C4-2B (cell line): Measurements from ENCODE around the gene THBD.

Source experiments
- H3K27ac ChIP-seq: fragments of 450-650 bp; 2 replicates; pipeline ENCODE4 v1.5.1; 2017
- ZFX ChIP-seq: fragments of 450-650 bp; IDR thresholded peaks from 2 replicates; pipeline ENCODE4 v1.6.1; 2017
- TF ChIP-seq, protein P1 (sequence below): fragments of 450-650 bp; conservative IDR thresholded peaks from 2 replicates; pipeline ENCODE4 v1.5.1; 2017; ENCODE audit warnings: mild to moderate bottlenecking

The THBD gene, protein sequence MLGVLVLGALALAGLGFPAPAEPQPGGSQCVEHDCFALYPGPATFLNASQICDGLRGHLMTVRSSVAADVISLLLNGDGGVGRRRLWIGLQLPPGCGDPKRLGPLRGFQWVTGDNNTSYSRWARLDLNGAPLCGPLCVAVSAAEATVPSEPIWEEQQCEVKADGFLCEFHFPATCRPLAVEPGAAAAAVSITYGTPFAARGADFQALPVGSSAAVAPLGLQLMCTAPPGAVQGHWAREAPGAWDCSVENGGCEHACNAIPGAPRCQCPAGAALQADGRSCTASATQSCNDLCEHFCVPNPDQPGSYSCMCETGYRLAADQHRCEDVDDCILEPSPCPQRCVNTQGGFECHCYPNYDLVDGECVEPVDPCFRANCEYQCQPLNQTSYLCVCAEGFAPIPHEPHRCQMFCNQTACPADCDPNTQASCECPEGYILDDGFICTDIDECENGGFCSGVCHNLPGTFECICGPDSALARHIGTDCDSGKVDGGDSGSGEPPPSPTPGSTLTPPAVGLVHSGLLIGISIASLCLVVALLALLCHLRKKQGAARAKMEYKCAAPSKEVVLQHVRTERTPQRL

DNA sequence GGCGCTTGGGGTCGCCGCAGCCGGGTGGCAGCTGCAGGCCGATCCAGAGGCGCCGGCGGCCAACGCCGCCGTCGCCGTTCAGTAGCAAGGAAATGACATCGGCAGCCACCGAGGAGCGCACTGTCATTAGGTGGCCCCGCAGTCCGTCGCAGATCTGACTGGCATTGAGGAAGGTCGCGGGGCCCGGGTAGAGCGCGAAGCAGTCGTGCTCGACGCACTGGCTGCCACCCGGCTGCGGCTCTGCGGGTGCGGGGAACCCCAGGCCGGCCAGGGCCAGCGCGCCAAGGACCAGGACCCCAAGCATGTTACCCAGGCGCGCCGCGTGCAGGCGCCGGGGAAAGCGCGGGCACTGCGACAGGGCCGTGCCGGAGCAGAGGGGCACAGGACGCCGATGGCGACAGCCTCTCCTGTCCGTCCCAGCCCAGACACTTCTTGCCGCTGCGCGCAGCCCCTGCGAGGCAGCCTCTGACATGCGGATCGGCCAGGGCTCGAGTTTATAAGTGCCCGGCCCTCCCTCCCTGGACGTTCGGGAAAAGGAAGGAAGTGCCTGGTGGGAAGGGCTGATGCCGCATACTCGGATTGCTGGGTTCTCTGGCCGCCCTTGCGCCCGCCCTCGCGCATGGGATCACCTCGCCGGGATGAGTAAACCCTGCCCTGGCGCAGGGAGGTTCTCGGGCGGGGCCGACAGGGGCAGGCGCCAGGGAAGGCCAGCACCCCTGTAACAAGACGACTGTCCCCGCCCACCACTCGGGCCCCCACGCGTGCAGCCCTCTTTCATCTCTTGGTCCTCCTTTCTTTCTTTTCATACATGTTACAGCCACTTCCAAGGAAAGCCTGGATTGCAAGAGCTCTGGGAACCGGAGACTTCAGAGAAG lies at the start of gene THBD:
Gene THBD, minus strand, starts transcription at position 472 of the 875 bp plus-strand sequence. Its CDS starts 168 bp downstream, at position 304.
- H3K27ac ChIP-seq = no peak within 1 kb of the TSS
- TF ChIP-seq, protein P1, sequence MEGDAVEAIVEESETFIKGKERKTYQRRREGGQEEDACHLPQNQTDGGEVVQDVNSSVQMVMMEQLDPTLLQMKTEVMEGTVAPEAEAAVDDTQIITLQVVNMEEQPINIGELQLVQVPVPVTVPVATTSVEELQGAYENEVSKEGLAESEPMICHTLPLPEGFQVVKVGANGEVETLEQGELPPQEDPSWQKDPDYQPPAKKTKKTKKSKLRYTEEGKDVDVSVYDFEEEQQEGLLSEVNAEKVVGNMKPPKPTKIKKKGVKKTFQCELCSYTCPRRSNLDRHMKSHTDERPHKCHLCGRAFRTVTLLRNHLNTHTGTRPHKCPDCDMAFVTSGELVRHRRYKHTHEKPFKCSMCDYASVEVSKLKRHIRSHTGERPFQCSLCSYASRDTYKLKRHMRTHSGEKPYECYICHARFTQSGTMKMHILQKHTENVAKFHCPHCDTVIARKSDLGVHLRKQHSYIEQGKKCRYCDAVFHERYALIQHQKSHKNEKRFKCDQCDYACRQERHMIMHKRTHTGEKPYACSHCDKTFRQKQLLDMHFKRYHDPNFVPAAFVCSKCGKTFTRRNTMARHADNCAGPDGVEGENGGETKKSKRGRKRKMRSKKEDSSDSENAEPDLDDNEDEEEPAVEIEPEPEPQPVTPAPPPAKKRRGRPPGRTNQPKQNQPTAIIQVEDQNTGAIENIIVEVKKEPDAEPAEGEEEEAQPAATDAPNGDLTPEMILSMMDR = no peak
- TF ChIP-seq ZFX = no peak

DNA sequence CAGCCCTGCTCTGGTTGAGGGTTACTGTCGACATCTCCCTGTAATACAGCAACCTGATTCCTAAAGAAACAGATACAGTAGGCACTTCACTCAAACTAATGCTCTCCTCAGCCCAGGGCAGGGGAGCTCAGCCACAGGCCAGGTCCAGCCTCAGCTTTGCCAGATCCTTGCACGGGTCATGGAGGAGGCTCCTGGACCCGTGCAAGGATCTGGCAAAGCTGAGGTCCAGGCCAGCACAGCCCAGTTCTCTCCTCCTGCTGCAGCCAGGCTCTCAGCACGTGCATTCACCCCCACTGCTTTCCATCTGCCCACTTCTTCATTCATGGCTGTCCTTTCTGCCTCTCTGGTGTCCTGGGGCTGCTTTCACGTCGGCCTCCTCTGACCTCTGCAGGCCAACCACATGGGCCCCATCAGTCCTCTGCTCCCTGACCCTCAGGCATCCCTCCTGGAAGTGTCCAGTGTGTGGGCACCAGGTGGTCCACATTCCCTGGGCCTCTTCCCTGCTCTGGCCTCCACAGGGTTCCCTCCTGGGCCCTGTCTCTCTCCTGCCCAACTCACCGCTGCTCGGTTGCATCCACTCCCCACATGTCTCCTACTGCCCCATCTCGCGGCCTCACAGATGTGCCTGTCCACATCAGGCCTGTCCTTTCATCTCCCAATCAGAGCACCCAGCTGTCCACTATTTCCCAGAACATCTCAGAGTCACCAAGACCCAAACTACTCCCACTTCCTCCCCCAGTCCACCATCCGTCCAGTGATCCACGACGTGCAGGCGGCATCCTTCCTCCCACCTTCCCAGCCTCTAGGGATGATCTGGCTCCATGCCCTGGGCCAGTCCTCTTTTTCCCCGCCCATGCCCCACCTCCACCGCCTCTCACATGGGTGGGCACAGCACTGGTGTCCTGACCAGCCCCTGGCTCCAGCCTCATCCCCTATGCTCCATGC lies 48.4 kb upstream of the THBD start:
- no peak overlapping the region for H3K27ac ChIP-seq
- TF ChIP-seq ZFX = no peak
- TF ChIP-seq, protein P1 = no peak

DNA sequence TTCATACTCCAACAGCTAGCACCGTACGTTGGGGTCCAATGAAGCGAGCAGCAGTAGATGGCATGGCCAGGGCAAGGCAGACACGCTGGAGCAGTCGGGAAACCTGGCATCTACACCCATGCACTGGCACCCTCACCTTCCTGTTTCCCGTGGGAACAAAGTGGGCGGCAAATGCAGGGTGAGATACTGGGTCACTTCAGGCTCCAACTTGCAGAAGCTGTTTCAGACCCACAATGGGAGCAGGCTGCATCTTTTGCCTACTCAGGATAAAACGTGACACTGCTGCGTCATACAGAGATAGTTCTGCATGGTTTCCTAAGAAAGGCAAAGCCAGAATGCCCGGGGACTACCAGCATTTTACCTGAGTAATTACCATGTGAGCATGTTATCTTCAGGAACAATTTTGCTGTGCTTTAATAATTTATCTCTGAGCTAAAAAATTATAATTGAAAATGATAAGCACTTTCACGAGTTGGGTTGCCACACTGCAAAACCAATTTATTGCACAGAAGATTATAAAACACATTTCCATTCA lies 47.6 kb upstream of the THBD start:
- no peak for TF ChIP-seq ZFX
- TF ChIP-seq, protein P1 = no peak
- no peak overlapping the region for H3K27ac ChIP-seq

DNA sequence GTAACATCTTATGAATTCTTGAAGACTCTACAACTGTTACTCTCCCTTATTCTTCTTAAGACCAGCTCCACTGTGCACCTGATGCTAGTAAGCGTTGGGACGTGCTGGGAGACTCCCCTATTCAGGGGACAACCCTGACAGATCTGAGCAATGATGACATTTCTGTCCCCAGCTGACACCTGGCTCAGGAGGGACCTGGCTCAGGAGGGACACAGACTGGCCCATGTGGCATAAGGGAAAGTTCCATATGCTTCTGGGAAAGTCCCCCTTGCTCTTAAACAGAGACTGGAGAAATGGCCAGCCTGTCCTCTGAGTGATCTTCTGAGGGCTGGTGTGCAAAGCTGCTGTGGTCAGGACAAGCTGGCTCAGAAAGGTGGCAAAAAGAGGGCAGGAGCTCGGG lies 46.6 kb upstream of the THBD start:
- H3K27ac ChIP-seq = no peak overlapping the region
- TF ChIP-seq ZFX = no peak
- TF ChIP-seq, protein P1 = no peak

DNA sequence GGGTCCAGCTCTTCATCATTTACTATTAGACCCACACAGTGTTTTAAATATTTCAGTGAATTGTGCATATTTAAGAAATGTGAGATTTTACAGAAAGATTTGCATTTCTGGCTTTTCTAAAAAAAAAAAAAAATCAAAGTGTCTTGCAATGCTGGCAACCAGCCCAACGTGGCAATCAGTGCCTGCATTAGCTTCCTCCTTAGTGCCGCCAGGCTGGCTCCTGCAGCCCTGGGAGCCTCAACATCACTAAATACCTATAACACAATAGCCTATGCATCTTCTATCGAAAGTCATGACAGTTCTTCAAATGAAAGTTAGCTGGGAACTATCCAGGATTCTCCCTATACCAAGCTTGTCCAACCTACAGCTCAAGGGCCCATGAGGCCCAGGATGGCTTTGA lies 46.0 kb upstream of the THBD start:
- no peak overlapping the region for H3K27ac ChIP-seq
- TF ChIP-seq, protein P1 = no peak
- no peak for TF ChIP-seq ZFX

DNA sequence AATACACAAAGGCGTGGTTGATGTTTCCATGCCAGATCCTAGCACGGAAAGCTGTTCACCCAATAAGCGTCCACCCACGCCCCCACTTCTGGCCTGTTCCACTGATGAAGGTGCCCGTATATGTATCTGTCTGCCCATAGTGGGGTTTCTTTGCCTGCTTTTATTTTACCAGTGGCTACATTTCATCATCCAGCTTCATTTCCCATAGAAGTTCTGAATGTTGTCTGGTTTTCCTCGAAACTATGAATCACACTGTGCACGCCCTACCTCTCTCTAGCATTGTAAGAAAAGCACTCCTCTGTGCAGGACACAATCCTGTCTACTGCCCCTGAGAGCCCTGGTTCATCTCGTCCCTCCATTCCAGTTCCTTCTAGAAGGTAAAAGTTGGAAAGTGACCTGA lies 45.5 kb upstream of the THBD start:
- TF ChIP-seq, protein P1 = no peak
- TF ChIP-seq ZFX = no peak

More for the DNA sequence above, 45.5 kb upstream of the THBD start:
- no peak overlapping the region for H3K27ac ChIP-seq
